H9 (cell line): ENCODE data around the gene KPNA1. TPM values are rescaled to one million over a fixed set of nuclear protein-coding genes. Genes with fewer than 3 reads are reported as not detected.

Source experiments
- DNase-seq: peaks from one replicate; pipeline ENCODE4 v3.0.0-alpha.2; 2017
- H2AFZ ChIP-seq: one replicate; pipeline ENCODE4 v1.6.1; 2013; ENCODE audit warnings: mild to moderate bottlenecking, low read length, control low read depth, moderate library complexity
- H2AK5ac ChIP-seq: 2 replicates; pipeline ENCODE4 v1.6.1; 2013; ENCODE audit warnings: low read length, control low read depth, mixed read lengths; ENCODE audit not compliant: insufficient read length
- H2BK120ac ChIP-seq: one replicate; pipeline ENCODE4 v1.6.1; 2013; ENCODE audit warnings: low read depth, mild to moderate bottlenecking, low read length, control low read depth, inconsistent platforms; ENCODE audit not compliant: poor library complexity, severe bottlenecking
- H2BK12ac ChIP-seq: 2 replicates; pipeline ENCODE4 v1.6.1; 2013; ENCODE audit warnings: low read length, control low read depth, mixed read lengths, low read depth; ENCODE audit not compliant: insufficient read length
- H2BK15ac ChIP-seq: 2 replicates; pipeline ENCODE4 v1.6.1; 2013; ENCODE audit warnings: low read depth, low read length, control low read depth
- H2BK20ac ChIP-seq: one replicate; pipeline ENCODE4 v1.6.1; 2013; ENCODE audit warnings: low read depth, mild to moderate bottlenecking, low read length, control low read depth, inconsistent platforms; ENCODE audit not compliant: poor library complexity, severe bottlenecking
- H2BK5ac ChIP-seq: 2 replicates; pipeline ENCODE4 v1.6.1; 2013; ENCODE audit warnings: low read length, control low read depth, mixed read lengths; ENCODE audit not compliant: insufficient read length
- H3K14ac ChIP-seq: 2 replicates; pipeline ENCODE4 v1.6.1; 2013; ENCODE audit warnings: low read length, control low read depth; ENCODE audit not compliant: insufficient read depth
- H3K18ac ChIP-seq: 2 replicates; pipeline ENCODE4 v1.6.1; 2013; ENCODE audit warnings: low read depth, mild to moderate bottlenecking, mixed read lengths, low read length, control low read depth; ENCODE audit not compliant: insufficient read length
- H3K23ac ChIP-seq: 2 replicates; pipeline ENCODE4 v1.6.1; 2013; ENCODE audit warnings: low read length, control low read depth, mixed read lengths, low read depth; ENCODE audit not compliant: insufficient read length
- H3K23me2 ChIP-seq: 2 replicates; pipeline ENCODE4 v1.6.1; 2013; ENCODE audit warnings: low read depth, mild to moderate bottlenecking, mixed read lengths, low read length, control low read depth; ENCODE audit not compliant: insufficient read length, poor library complexity, severe bottlenecking
- H3K27ac ChIP-seq: 2 replicates; pipeline ENCODE4 v1.5.1; 2013; ENCODE audit warnings: low read length, control low read depth, mixed read lengths, low read depth; ENCODE audit not compliant: insufficient read length
- H3K27me3 ChIP-seq: 2 replicates; pipeline ENCODE4 v1.6.1; 2013; ENCODE audit warnings: low read length, control low read depth, inconsistent platforms; ENCODE audit not compliant: insufficient read depth
- H3K4ac ChIP-seq: 2 replicates; pipeline ENCODE4 v1.6.1; 2013; ENCODE audit warnings: low read depth, mild to moderate bottlenecking, control low read depth, inconsistent platforms, low read length, moderate library complexity
- H3K4me1 ChIP-seq: 2 replicates; pipeline ENCODE4 v1.6.1; 2013; ENCODE audit warnings: low read length, control low read depth, inconsistent platforms; ENCODE audit not compliant: insufficient read depth
- H3K4me2 ChIP-seq: 2 replicates; pipeline ENCODE4 v1.6.1; 2013; ENCODE audit warnings: low read length, control low read depth, mixed read lengths; ENCODE audit not compliant: insufficient read length, insufficient read depth
- H3K56ac ChIP-seq: 2 replicates; pipeline ENCODE4 v1.6.1; 2013; ENCODE audit warnings: low read depth, mild to moderate bottlenecking, mixed read lengths, low read length, control low read depth; ENCODE audit not compliant: insufficient read length
- H3K79me1 ChIP-seq: 2 replicates; pipeline ENCODE4 v1.6.1; 2013; ENCODE audit warnings: low read depth, mild to moderate bottlenecking, moderate library complexity, low read length, control low read depth, inconsistent platforms; ENCODE audit not compliant: insufficient read depth, poor library complexity, severe bottlenecking
- H3K79me2 ChIP-seq: 2 replicates; pipeline ENCODE4 v1.6.1; 2013; ENCODE audit warnings: low read length, control low read depth, inconsistent platforms; ENCODE audit not compliant: insufficient read depth
- H3K9ac ChIP-seq: 2 replicates; pipeline ENCODE4 v1.6.1; 2013; ENCODE audit warnings: low read length, control low read depth, mixed read lengths; ENCODE audit not compliant: insufficient read length; ENCODE audit errors: extremely low read depth
- H3K9me3 ChIP-seq: one replicate; pipeline ENCODE4 v1.6.1; 2013; ENCODE audit warnings: low read depth, low read length, inconsistent platforms; ENCODE audit not compliant: control insufficient read depth
- H3T11ph ChIP-seq: one replicate; pipeline ENCODE4 v1.6.1; 2013; ENCODE audit warnings: mild to moderate bottlenecking, low read length, control low read depth, inconsistent platforms
- H4K20me1 ChIP-seq: one replicate; pipeline ENCODE4 v1.6.1; 2013; ENCODE audit not compliant: control insufficient read depth, insufficient read length, insufficient read depth
- H4K5ac ChIP-seq: 2 replicates; pipeline ENCODE4 v1.6.1; 2013; ENCODE audit warnings: low read depth, mild to moderate bottlenecking, mixed read lengths, low read length, control low read depth; ENCODE audit not compliant: insufficient read length
- H4K8ac ChIP-seq: replicated peaks from 2 replicates; pipeline ENCODE4 v1.6.1; 2013; ENCODE audit warnings: low read length, control low read depth, mixed read lengths, low read depth; ENCODE audit not compliant: insufficient read length
- H4K91ac ChIP-seq: 2 replicates; pipeline ENCODE4 v1.6.1; 2013; ENCODE audit warnings: low read depth, mild to moderate bottlenecking, moderate library complexity, mixed read lengths, low read length, control low read depth; ENCODE audit not compliant: insufficient read length
- H3K27ac Mint-ChIP-seq, 3 experiments: 2 replicates in 2 of 3; 3 replicates in 1 of 3; pipeline ENCODE4 v1.8.0; 2020 to 2021; ENCODE audit warnings: mixed read lengths in 3 of 3, mild to moderate bottlenecking in 1 of 3, moderate library complexity in 1 of 3
- H3K27me3 Mint-ChIP-seq: 2 replicates; pipeline ENCODE4 v1.8.0; 2021; ENCODE audit warnings: low read depth, mild to moderate bottlenecking, moderate library complexity, mixed read lengths
- H3K36me3 Mint-ChIP-seq, 3 experiments: 2 replicates in 2 of 3; 3 replicates in 1 of 3; pipeline ENCODE4 v1.8.0; 2020 to 2021; ENCODE audit warnings: low read depth in 3 of 3, mixed read lengths in 3 of 3; ENCODE audit not compliant: insufficient read depth in 1 of 3
- H3K4me1 Mint-ChIP-seq, 2 experiments: 2 replicates each; pipeline ENCODE4 v1.8.0; 2020; ENCODE audit warnings: mixed read lengths in 2 of 2
- H3K4me3 Mint-ChIP-seq, 2 experiments: 2 replicates in 1 of 2; 3 replicates in 1 of 2; pipeline ENCODE4 v1.8.0; 2020 to 2021; ENCODE audit warnings: mild to moderate bottlenecking in 2 of 2, mixed read lengths in 2 of 2, moderate library complexity in 1 of 2
- H3K9me3 Mint-ChIP-seq, 2 experiments: 2 replicates in 1 of 2; 3 replicates in 1 of 2; pipeline ENCODE4 v1.8.0; 2020; ENCODE audit warnings: mild to moderate bottlenecking in 2 of 2, mixed read lengths in 2 of 2, moderate library complexity in 1 of 2
- WGBS: extraction: QIAGEN DNeasy Blood & Tissue Kit; methylation state at CpG from one replicate; pipeline ENCODE4 v1.1.7; 2013; ENCODE audit warnings: missing lambda C conversion rate, low lambda C conversion rate, mixed read lengths; ENCODE audit not compliant: insufficient read length; ENCODE audit errors: extremely low coverage; 5-methylcytosine and 5-hydroxymethylcytosine counted together
- total RNA-seq: library from RNA; stranded (reverse); gene quantifications from 2 replicates; pipeline ENCODE4 v1.2.1, GENCODE V29; 2021
- TF ChIP-seq, protein P1 (sequence below): fragments of 200-600 bp; sonication (generic); conservative IDR thresholded peaks from 3 replicates; pipeline ENCODE4 v1.8.0; 2021; ENCODE audit warnings: antibody characterized with exemption, mild to moderate bottlenecking

KPNA1 gene
- total RNA-seq, 1 experiment from 2014 or later = 71.7 TPM

DNA sequence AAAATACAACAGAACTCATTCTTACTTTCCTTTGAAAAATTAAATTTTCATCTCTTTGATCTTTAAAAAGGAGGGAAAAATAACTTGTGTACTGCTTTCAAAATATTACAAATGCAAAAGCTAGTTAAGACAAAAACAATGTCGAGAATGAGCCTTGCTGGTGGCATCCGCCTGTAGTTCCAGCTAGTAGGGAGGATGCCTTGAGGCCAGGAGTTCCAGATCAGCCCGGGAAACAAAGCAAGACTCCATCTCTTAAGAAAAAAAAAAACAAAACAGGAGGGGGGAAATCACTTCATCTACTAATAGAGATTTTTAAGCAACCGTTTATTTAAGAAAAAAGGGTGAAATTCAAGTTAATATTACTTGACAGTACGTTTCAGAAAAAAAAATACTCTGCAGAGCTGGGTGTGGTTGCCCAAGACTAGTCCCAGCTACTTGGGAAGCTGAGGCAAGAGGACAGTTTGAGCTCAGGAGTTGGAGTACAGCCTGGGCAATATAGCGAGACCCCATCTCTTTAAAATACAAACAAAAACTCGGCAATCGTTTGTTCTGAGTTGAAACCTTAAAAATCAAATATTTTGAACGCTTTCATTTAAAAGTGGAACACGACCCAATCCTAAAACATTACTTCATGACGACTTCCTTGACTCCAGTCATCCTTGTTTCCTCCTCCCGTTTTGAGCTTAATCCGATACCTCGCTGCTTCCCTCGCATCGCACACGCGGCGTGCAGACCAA is 1.2 kb downstream of the KPNA1 start:
- Histone ChIP-seq H3K18ac (peak overlapping the region; percentile 79), H3K27me3 (no peaks in the 10 kb centered on the region), H2AFZ (no peak overlapping the region), H4K91ac (no peak overlapping the region), H3K9me3 (no peaks in the 10 kb centered on the region), H3K79me2 (peaks cover 22% of the 10 kb centered on the region; the same call in 1 of the 2 replicates), H3K14ac (no peak overlapping the region), H4K20me1 (no peaks in the 10 kb centered on the region), H3K4me1 (no peaks in the 10 kb centered on the region; the same call in 1 of the 2 replicates), H2BK120ac (peak overlapping the region; percentile 90), H4K5ac (no peak overlapping the region), H3K79me1 (peaks cover 3% of the 10 kb centered on the region), H2BK15ac (no peak overlapping the region), H3K9ac (peak overlapping the region; percentile 83), H2BK12ac (peak overlapping the region; percentile 62), H4K8ac (no peak overlapping the region), H3K56ac (no peak overlapping the region), H2AK5ac (no peak overlapping the region), H3K4ac (no peak overlapping the region), H3K23ac (peak overlapping the region; percentile 83), H2BK20ac (no peak overlapping the region), H3K23me2 (peaks cover 11% of the 10 kb centered on the region), H3K4me2 (peak overlapping the region; percentile 99), H2BK5ac (no peak overlapping the region), H3T11ph (no peak overlapping the region), H3K27ac (no peak overlapping the region)
- Mint-ChIP-seq H3K9me3 (peaks cover 0 to 3% of the 10 kb centered on the region in 2 experiments; a peak in 2 of 5 replicates), H3K27me3 (no peaks in the 10 kb centered on the region; the same call in 1 of the 2 replicates), H3K4me1 (peaks cover 44% of the 10 kb centered on the region in 2 experiments), H3K27ac (peak overlapping the region; percentile 2 to 93 (median 64); a peak in 4 of 7 replicates), H3K36me3 (no peaks in the 10 kb centered on the region), H3K4me3 (peak overlapping the region; percentile 80 to 92)
- no peak for DNase-seq
- TF ChIP-seq, protein P1, sequence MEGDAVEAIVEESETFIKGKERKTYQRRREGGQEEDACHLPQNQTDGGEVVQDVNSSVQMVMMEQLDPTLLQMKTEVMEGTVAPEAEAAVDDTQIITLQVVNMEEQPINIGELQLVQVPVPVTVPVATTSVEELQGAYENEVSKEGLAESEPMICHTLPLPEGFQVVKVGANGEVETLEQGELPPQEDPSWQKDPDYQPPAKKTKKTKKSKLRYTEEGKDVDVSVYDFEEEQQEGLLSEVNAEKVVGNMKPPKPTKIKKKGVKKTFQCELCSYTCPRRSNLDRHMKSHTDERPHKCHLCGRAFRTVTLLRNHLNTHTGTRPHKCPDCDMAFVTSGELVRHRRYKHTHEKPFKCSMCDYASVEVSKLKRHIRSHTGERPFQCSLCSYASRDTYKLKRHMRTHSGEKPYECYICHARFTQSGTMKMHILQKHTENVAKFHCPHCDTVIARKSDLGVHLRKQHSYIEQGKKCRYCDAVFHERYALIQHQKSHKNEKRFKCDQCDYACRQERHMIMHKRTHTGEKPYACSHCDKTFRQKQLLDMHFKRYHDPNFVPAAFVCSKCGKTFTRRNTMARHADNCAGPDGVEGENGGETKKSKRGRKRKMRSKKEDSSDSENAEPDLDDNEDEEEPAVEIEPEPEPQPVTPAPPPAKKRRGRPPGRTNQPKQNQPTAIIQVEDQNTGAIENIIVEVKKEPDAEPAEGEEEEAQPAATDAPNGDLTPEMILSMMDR = no peak
- no CpG with 5 or more reads among the region's 19 CpGs for WGBS
